SK-N-MC (cell line): ENCODE measurements around the gene TLE2.

Experiments used
- EZH2 ChIP-seq: fragments of 200-600 bp; sonication (generic); IDR thresholded peaks from one replicate; pipeline ENCODE4 v1.6.1; 2017; ENCODE audit warnings: antibody characterized with exemption
- FOXP2 ChIP-seq: optimal IDR thresholded peaks from 2 replicates; pipeline ENCODE3; 2011; ENCODE audit warnings: mild to moderate bottlenecking, moderate library complexity; ENCODE audit not compliant: insufficient read depth; ENCODE audit errors: extremely low read length, control extremely low read depth
- POLR2AphosphoS5 ChIP-seq: IDR thresholded peaks from 2 replicates; pipeline ENCODE4 v1.6.1; 2012; ENCODE audit warnings: mild to moderate bottlenecking, low read depth, low read length, borderline replicate concordance

GRCh38 chr19:3006075-3006767, 22.9 kb downstream of the TLE2 start:
- TF ChIP-seq EZH2 (no peak), POLR2AphosphoS5 (no peak), FOXP2 (no peak)
